Astrocyte (in vitro differentiated cells and primary cell): Measurements from ENCODE around the gene SNAP29. TPM values are rescaled to one million over a fixed set of nuclear protein-coding genes. Genes with fewer than 3 reads are reported as not detected.
A peak's percentile ranks its signal among the peaks of the same experiment; 100 is the strongest.

ENCODE experiments used
- DNase-seq: peaks from one replicate; pipeline ENCODE4 v3.0.0-alpha.2; 2010; ENCODE audit warnings: low read depth
- FAIRE-seq: peaks from 2 replicates; lab custom pipeline; 2011; peaks lifted over from hg19 to GRCh38; lab: Jason Lieb, UNC
- H2AFZ ChIP-seq: 2 replicates; pipeline ENCODE4 v1.6.0; 2012; ENCODE audit warnings: low read depth, low read length, inconsistent platforms
- H3K27ac ChIP-seq: 2 replicates; pipeline ENCODE4 v1.5.1; 2011; ENCODE audit warnings: low read depth, low read length, inconsistent platforms
- H3K27me3 ChIP-seq: 2 replicates; pipeline ENCODE4 v1.6.0; 2011; ENCODE audit warnings: low read length, inconsistent platforms; ENCODE audit not compliant: insufficient read depth
- H3K36me3 ChIP-seq: 2 replicates; pipeline ENCODE4 v1.5.1; 2011; ENCODE audit warnings: low read length, inconsistent platforms; ENCODE audit not compliant: insufficient read depth
- H3K4me1 ChIP-seq: 2 replicates; pipeline ENCODE4 v1.5.1; 2011; ENCODE audit warnings: low read length, inconsistent platforms; ENCODE audit not compliant: insufficient read depth
- H3K4me2 ChIP-seq: 2 replicates; pipeline ENCODE4 v1.6.0; 2012; ENCODE audit warnings: low read length, inconsistent platforms
- H3K4me3 ChIP-seq: 2 replicates; pipeline ENCODE4 v1.5.1; 2011; ENCODE audit warnings: low read depth, mild to moderate bottlenecking, low read length, inconsistent platforms; ENCODE audit not compliant: insufficient read depth
- H3K79me2 ChIP-seq: 2 replicates; pipeline ENCODE4 v1.6.0; 2012; ENCODE audit warnings: mild to moderate bottlenecking, low read length, inconsistent platforms; ENCODE audit not compliant: insufficient read depth
- H3K9ac ChIP-seq: 2 replicates; pipeline ENCODE4 v1.6.0; 2012; ENCODE audit warnings: mild to moderate bottlenecking, low read length, inconsistent platforms
- H3K9me3 ChIP-seq: 2 replicates; pipeline ENCODE4 v1.5.1; 2012; ENCODE audit warnings: low read depth, mild to moderate bottlenecking, low read length, inconsistent platforms; ENCODE audit not compliant: insufficient read depth
- H4K20me1 ChIP-seq: 2 replicates; pipeline ENCODE4 v1.6.0; 2012; ENCODE audit warnings: low read length, inconsistent platforms; ENCODE audit not compliant: insufficient read depth
- H3K27ac Mint-ChIP-seq: one replicate; pipeline ENCODE4 v1.8.0; 2021; ENCODE audit warnings: mild to moderate bottlenecking, mixed read lengths; ENCODE audit not compliant: unreplicated experiment
- H3K27me3 Mint-ChIP-seq: one replicate; pipeline ENCODE4 v1.8.0; 2021; ENCODE audit warnings: low read depth, mixed read lengths; ENCODE audit not compliant: unreplicated experiment
- H3K36me3 Mint-ChIP-seq: one replicate; pipeline ENCODE4 v1.8.0; 2021; ENCODE audit warnings: low read depth, mixed read lengths; ENCODE audit not compliant: unreplicated experiment
- H3K4me1 Mint-ChIP-seq: one replicate; pipeline ENCODE4 v1.8.0; 2021; ENCODE audit warnings: low read depth, mixed read lengths; ENCODE audit not compliant: unreplicated experiment
- H3K4me3 Mint-ChIP-seq: one replicate; pipeline ENCODE4 v1.8.0; 2021; ENCODE audit warnings: mild to moderate bottlenecking, moderate library complexity, mixed read lengths; ENCODE audit not compliant: unreplicated experiment
- H3K9me3 Mint-ChIP-seq: one replicate; pipeline ENCODE4 v1.8.0; 2021; ENCODE audit warnings: mild to moderate bottlenecking, mixed read lengths; ENCODE audit not compliant: unreplicated experiment
- CTCF ChIP-seq: IDR thresholded peaks from 2 replicates; pipeline ENCODE4 v1.5.1; 2011; ENCODE audit warnings: low read depth, mild to moderate bottlenecking, inconsistent platforms, low read length, moderate library complexity; ENCODE audit not compliant: insufficient read depth
- EZH2 ChIP-seq: IDR thresholded peaks from 2 replicates; pipeline ENCODE4 v1.6.1; 2012; ENCODE audit warnings: mild to moderate bottlenecking, low read length, inconsistent platforms; ENCODE audit not compliant: insufficient read depth
- total RNA-seq: library from RNA; stranded (reverse); gene quantifications from 2 replicates; pipeline ENCODE4 v1.2.1, GENCODE V29; 2021

The SNAP29 gene
- total RNA-seq, 1 donor from 2014 or later: 19.6 TPM

- TF ChIP-seq EZH2 (no peak), CTCF (no peak)
- Histone ChIP-seq H3K27me3 (no peaks in the 10 kb centered on the region), H3K27ac (no peak overlapping the region), H3K79me2 (no peaks in the 10 kb centered on the region), H3K4me3 (no peak overlapping the region), H3K36me3 (peaks cover 19% of the 10 kb centered on the region), H4K20me1 (peaks cover 10% of the 10 kb centered on the region), H2AFZ (no peak overlapping the region), H3K4me1 (no peaks in the 10 kb centered on the region), H3K9ac (no peak overlapping the region), H3K9me3 (no peaks in the 10 kb centered on the region), H3K4me2 (no peak overlapping the region)
- no peak for FAIRE-seq
- Mint-ChIP-seq H3K27me3 (no peaks in the 10 kb centered on the region), H3K27ac (peak overlapping the region; percentile 73), H3K36me3 (peaks cover 22% of the 10 kb centered on the region), H3K4me1 (peaks cover 7% of the 10 kb centered on the region), H3K9me3 (no peaks in the 10 kb centered on the region), H3K4me3 (no peak overlapping the region)
- DNase-seq: no peak
Measured at GRCh38 chr22:20885017-20885556, 26.3 kb downstream of the SNAP29 start.

- Mint-ChIP-seq H3K9me3 (no peaks in the 10 kb centered on the region), H3K27ac (peak overlapping the region; percentile 73), H3K4me1 (peaks cover 7% of the 10 kb centered on the region), H3K4me3 (peak overlapping the region; percentile 54), H3K27me3 (no peaks in the 10 kb centered on the region), H3K36me3 (peaks cover 21% of the 10 kb centered on the region)
- peak; percentile 89 for TF ChIP-seq CTCF
- TF ChIP-seq EZH2: no peak
- FAIRE-seq: no peak
- no peak overlapping the region for H3K27ac ChIP-seq
- H3K4me2 ChIP-seq: peak overlapping the region; percentile 49
- peak; percentile 62 for DNase-seq
- H3K36me3 ChIP-seq: peaks cover 19% of the 10 kb centered on the region
- peak overlapping the region; percentile 64 for H2AFZ ChIP-seq
- peaks cover 10% of the 10 kb centered on the region for H4K20me1 ChIP-seq
- no peak overlapping the region for H3K4me3 ChIP-seq
- no peaks in the 10 kb centered on the region for H3K4me1 ChIP-seq
- H3K9ac ChIP-seq: peak overlapping the region; percentile 32
- H3K27me3 ChIP-seq: no peaks in the 10 kb centered on the region
- H3K9me3 ChIP-seq: no peaks in the 10 kb centered on the region
- no peaks in the 10 kb centered on the region for H3K79me2 ChIP-seq
Measured at GRCh38 chr22:20885557-20886323, 26.9 kb downstream of the SNAP29 start.

- Mint-ChIP-seq H3K36me3 (peaks cover 17% of the 10 kb centered on the region), H3K4me3 (no peak overlapping the region), H3K27me3 (no peaks in the 10 kb centered on the region), H3K9me3 (no peaks in the 10 kb centered on the region), H3K4me1 (peaks cover 7% of the 10 kb centered on the region), H3K27ac (no peak overlapping the region)
- Histone ChIP-seq H2AFZ (no peak overlapping the region), H3K9me3 (no peaks in the 10 kb centered on the region), H3K36me3 (peaks cover 16% of the 10 kb centered on the region), H3K9ac (no peak overlapping the region), H3K4me3 (no peak overlapping the region), H4K20me1 (peaks cover 10% of the 10 kb centered on the region), H3K4me2 (no peak overlapping the region), H3K27ac (no peak overlapping the region), H3K4me1 (no peaks in the 10 kb centered on the region), H3K27me3 (no peaks in the 10 kb centered on the region), H3K79me2 (no peaks in the 10 kb centered on the region)
- DNase-seq: no peak
- FAIRE-seq: no peak
- no peak for TF ChIP-seq CTCF
- TF ChIP-seq EZH2: no peak
Measured at GRCh38 chr22:20887375-20887774, 28.6 kb downstream of the SNAP29 start.
